D721Med (cell line): ENCODE measurements around the gene NUSAP1.
"Not testable (repeated sequence)": the region's sequence is repeated elsewhere in the genome, so short reads cannot be mapped to it uniquely, and the experiment has no call there.

ENCODE experiments used
- DNase-seq: peaks from one replicate; pipeline ENCODE4 v3.0.0; 2011; ENCODE audit warnings: low spot score; ENCODE audit not compliant: insufficient read length
- FAIRE-seq: peaks from 2 replicates; lab custom pipeline; 2011; peaks lifted over from hg19 to GRCh38; lab: Jason Lieb, UNC
- CTCF ChIP-seq: IDR thresholded peaks from 2 replicates; pipeline ENCODE4 v1.5.1; 2012; ENCODE audit warnings: mild to moderate bottlenecking, control low read depth; ENCODE audit not compliant: insufficient read depth; ENCODE audit errors: missing control alignments

NUSAP1 gene

GRCh38 chr15:41416128-41416741 is 83.6 kb downstream of the NUSAP1 start:
- no peak for TF ChIP-seq CTCF
- DNase-seq, result no peak
- no peak for FAIRE-seq

- FAIRE-seq, result no peak
- TF ChIP-seq CTCF, result no peak
- peak; percentile 79 for DNase-seq
These were observed 84.2 kb downstream of the NUSAP1 start, which contains the start of gene RTF1 for GRCh38 chr15:41416742-41417417. RTF1 (plus strand) TSS chr15:41417095; CDS start chr15:41417116, 21 bp downstream.

- FAIRE-seq, result no peak
- no peak for DNase-seq
- TF ChIP-seq CTCF, result no peak
These were observed 84.9 kb downstream of the NUSAP1 start for GRCh38 chr15:41417418-41418195.

DNA sequence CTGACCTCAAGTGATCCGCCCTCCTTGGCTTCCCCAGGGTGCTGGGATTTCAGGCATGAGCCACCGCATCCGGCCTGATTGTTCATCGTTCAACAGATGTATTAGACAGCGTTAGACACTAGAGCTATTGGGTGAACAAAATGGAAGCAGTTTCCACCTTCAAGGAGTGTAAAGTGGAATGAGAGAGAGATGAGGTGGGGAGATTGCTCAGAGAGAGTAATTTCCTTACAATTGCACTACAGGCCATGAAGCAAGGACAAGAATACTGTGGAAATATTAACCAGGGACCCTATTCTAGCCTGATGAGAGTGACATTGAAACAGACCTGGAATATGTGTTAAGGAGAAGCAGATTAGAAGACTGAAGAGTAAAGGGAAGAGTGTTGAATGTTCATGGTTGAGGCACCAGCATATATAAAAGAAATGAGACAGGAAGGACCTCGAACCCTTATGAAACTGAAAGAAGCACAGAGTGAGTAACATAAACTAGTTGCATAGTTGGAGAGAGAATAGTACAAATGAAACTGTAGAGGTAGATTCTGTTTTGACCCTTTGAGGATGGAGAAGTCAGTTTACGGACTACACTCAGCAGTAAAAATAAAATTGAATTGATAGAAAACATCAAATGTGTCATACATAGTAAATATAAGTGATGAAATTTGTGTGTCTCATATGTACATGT is 91.4 kb downstream of the NUSAP1 start:
- TF ChIP-seq CTCF, result no peak
- no peak for FAIRE-seq
- no peak for DNase-seq

DNA sequence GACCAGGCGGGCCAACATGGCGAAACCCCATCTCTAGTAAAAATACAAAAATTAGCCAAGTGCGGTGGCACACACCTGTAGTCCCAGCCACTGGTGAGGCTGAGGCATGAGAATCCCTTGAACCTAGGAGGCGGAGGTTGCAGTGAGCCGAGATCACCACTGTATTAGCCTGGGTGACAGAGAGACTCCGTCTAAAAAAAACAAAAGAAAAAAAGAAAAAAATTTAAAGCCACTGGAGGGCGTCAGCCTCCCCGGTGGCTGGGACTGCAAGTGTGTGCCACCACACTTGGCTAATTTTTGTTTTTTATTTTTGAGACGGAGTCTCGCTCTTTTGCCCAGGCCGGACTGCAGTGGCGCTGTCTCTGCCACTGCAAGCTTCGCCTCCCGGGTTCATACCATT is 92.1 kb downstream of the NUSAP1 start:
- DNase-seq (no peak), FAIRE-seq (no peak)
- no peak for TF ChIP-seq CTCF

GRCh38 chr15:41425907-41426306 is 93.2 kb downstream of the NUSAP1 start:
- FAIRE-seq, DNase-seq: not testable (repeated sequence)
